Cardiac muscle cell (in vitro differentiated cells and primary cell): ENCODE results near the gene EML3. TPM values are rescaled to one million over a fixed set of nuclear protein-coding genes. Genes with fewer than 3 reads are reported as not detected.
A peak's percentile ranks its signal among the peaks of the same experiment; 100 is the strongest.

ENCODE experiments used
- DNase-seq, 2 donors: peaks; one replicate each; pipeline versions ENCODE4 v3.0.0 to v3.0.0-alpha.2; 2010 to 2017; ENCODE audit warnings: low read depth in 1 of 2, low spot score in 1 of 2
- H3K27ac ChIP-seq: fragments of 200-600 bp; sonication (generic); 2 replicates; pipeline ENCODE4 v1.5.1; 2016
- H3K27me3 ChIP-seq: fragments of 200-600 bp; sonication (generic); 2 replicates; pipeline ENCODE4 v1.6.0; 2016; ENCODE audit warnings: control low read depth
- H3K36me3 ChIP-seq: fragments of 200-600 bp; sonication (generic); 2 replicates; pipeline ENCODE4 v1.5.1; 2016; ENCODE audit warnings: control low read depth
- H3K4me1 ChIP-seq: fragments of 200-600 bp; sonication (generic); 2 replicates; pipeline ENCODE4 v1.8.1; 2017; ENCODE audit warnings: low read depth, mild to moderate bottlenecking, mixed run types
- H3K4me3 ChIP-seq: fragments of 200-600 bp; sonication (generic); 2 replicates; pipeline ENCODE4 v1.5.1; 2016; ENCODE audit warnings: mild to moderate bottlenecking
- H3K9me3 ChIP-seq: fragments of 200-600 bp; sonication (generic); 2 replicates; pipeline ENCODE4 v1.5.1; 2017; ENCODE audit warnings: low read depth, mild to moderate bottlenecking, control low read depth
- CTCF ChIP-seq: IDR thresholded peaks from 2 replicates; pipeline ENCODE4 v1.5.1; 2012; ENCODE audit warnings: low read depth, mild to moderate bottlenecking, low read length
- polyA plus RNA-seq: library from polyadenylated mRNA; unstranded; fragments of >200 nt; fragmentation: Nextera tagmentation; extraction: Ambion mirVana; gene quantifications from 2 replicates; pipeline ENCODE4 v1.2.1, GENCODE V29; 2016
- total RNA-seq: library from RNA; depleted of rRNA; stranded (reverse); fragments of >200 nt; gene quantifications from 2 replicates; pipeline ENCODE4 v1.2.3, GENCODE V29; 2016

The EML3 gene
- total and polyA plus RNA-seq, 2 experiments from 2014 or later: 32.0 to 42.8 TPM

DNA sequence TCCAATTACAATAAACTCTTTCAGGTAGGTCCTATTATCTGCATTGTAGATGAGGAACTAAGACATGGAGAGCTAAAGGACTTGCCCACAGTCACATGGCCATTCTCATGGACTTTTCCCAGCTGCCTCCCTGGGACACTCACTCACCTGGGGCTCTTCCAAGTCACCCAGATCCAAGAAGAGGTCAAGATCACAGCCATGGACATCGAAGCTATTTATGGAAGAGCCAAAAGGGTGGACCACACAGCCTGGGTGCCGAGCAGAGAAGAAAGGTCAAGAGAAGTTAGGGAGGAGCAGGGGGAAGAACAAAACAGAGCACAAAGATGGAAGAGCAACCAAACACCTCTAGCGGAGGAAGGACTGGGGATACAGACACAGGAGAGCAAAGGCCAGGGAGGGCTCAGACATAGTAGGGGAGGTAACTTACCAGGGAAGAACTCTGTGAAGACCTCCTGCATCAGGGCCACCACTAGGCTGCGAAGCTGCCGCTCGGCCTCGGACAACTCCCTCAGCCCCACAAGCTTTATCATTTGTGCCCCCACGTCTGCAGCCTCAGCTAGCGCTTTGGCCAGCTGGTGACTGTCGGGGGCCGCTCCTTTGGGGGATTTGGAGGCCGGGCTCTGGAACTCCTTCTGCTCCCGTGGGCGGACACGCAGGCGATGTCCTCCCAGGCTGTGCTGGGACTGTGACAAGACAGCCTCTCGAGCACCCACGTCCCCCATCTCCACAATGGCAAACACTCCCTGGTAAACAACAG is 31.4 kb downstream of the EML3 start:
- no peaks in the 10 kb centered on the region for H3K27me3 ChIP-seq
- H3K4me3 ChIP-seq: no peak overlapping the region
- H3K27ac ChIP-seq: no peak overlapping the region
- H3K9me3 ChIP-seq: no peaks in the 10 kb centered on the region
- no peaks in the 10 kb centered on the region for H3K4me1 ChIP-seq
- peaks cover 36% of the 10 kb centered on the region for H3K36me3 ChIP-seq
- DNase-seq: no peak
- TF ChIP-seq CTCF: no peak

- no peak for DNase-seq
- Histone ChIP-seq H3K27ac (no peak overlapping the region), H3K9me3 (no peaks in the 10 kb centered on the region), H3K36me3 (peaks cover 27% of the 10 kb centered on the region), H3K27me3 (no peaks in the 10 kb centered on the region), H3K4me3 (no peak overlapping the region), H3K4me1 (peaks cover 5% of the 10 kb centered on the region)
- no peak for TF ChIP-seq CTCF
Observed at GRCh38 chr11:62579252-62579651, 33.3 kb downstream of the EML3 start.

- H3K4me1 ChIP-seq: peaks cover 5% of the 10 kb centered on the region
- no peaks in the 10 kb centered on the region for H3K27me3 ChIP-seq
- no peak for DNase-seq
- H3K36me3 ChIP-seq: peaks cover 27% of the 10 kb centered on the region
- H3K9me3 ChIP-seq: no peaks in the 10 kb centered on the region
- no peak overlapping the region for H3K4me3 ChIP-seq
- no peak overlapping the region for H3K27ac ChIP-seq
- TF ChIP-seq CTCF: no peak
Observed at GRCh38 chr11:62578541-62578940, 34.0 kb downstream of the EML3 start.

DNA sequence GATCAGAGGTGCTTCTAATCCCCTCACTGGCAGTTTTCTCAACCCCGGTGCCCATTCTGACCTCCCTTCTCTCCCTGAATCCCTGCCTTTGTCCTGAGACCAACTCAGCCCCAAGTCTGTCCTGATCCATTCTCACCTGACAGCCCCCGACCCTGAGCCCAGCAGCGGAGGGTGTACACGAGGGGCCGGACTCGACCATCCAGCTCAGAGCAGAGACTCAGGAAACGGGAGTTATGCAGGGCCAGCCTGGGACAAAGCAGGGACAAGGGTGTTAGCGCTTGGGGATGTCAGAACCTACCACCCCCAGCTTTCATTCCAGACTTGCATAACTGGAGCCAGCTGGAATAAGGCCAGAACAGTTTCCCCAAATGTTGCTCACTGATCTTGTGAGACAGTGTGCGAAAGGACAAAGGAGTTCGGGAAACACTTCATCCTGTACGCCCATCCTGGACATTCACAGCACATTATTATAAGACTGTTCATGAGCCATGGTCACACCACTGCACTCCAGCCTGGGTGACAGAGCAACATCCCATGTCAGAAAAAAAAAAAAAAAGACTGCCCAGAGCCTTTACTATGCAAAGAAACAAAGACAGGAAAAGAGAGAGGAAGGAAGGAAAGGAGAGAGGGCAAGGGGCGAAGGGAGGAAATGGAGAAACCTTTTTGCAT is 35.4 kb downstream of the EML3 start:
- H3K36me3 ChIP-seq: peaks cover 25% of the 10 kb centered on the region
- H3K4me3 ChIP-seq: no peak overlapping the region
- no peaks in the 10 kb centered on the region for H3K9me3 ChIP-seq
- H3K27me3 ChIP-seq: no peaks in the 10 kb centered on the region
- H3K4me1 ChIP-seq: peaks cover 9% of the 10 kb centered on the region
- peak in 1 of 2 donors; percentile 58 for DNase-seq
- no peak for TF ChIP-seq CTCF
- H3K27ac ChIP-seq: no peak overlapping the region

DNA sequence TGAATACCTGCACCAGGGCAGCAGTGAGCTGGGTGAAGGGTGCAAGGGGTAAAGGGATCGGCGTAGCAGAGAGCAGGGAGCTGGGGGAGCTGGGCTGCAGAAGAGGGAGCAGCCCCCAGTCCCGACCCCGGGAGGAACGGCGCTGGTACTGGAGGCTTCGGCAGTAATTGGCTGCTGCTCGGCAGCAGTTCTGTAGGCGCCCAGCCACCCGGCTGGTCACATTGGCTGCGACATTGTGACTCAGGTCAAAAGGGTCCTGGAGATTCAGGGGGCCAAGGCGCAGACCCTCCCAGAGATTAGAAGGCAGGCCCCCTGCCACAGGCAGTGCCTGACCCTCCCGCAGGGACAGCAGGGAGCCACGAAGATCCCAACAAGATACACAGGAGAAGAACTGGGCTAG is 36.7 kb downstream of the EML3 start:
- Histone ChIP-seq H3K27me3 (no peaks in the 10 kb centered on the region), H3K9me3 (no peaks in the 10 kb centered on the region), H3K36me3 (peaks cover 36% of the 10 kb centered on the region), H3K4me1 (peaks cover 9% of the 10 kb centered on the region), H3K4me3 (no peak overlapping the region), H3K27ac (no peak overlapping the region)
- DNase-seq: no peak
- no peak for TF ChIP-seq CTCF
